Endothelial cell (in vitro differentiated cells): Measurements from ENCODE around the gene GPR27. TPM values are rescaled to one million over a fixed set of nuclear protein-coding genes. Genes with fewer than 3 reads are reported as not detected.

ENCODE experiments used
- DNase-seq: peaks from one replicate; pipeline ENCODE4 v3.0.0; 2021; ENCODE audit warnings: low spot score
- H3K27ac Mint-ChIP-seq: one replicate; pipeline ENCODE4 v1.8.0; 2021; ENCODE audit warnings: mixed read lengths, inconsistent platforms; ENCODE audit not compliant: unreplicated experiment
- H3K27me3 Mint-ChIP-seq: one replicate; pipeline ENCODE4 v1.8.0; 2021; ENCODE audit warnings: mild to moderate bottlenecking, moderate library complexity, mixed read lengths, inconsistent platforms; ENCODE audit not compliant: unreplicated experiment
- H3K36me3 Mint-ChIP-seq: one replicate; pipeline ENCODE4 v1.8.0; 2021; ENCODE audit warnings: mild to moderate bottlenecking, low read depth, mixed read lengths, inconsistent platforms; ENCODE audit not compliant: unreplicated experiment
- H3K4me1 Mint-ChIP-seq: one replicate; pipeline ENCODE4 v1.8.0; 2021; ENCODE audit warnings: mild to moderate bottlenecking, mixed read lengths, inconsistent platforms; ENCODE audit not compliant: unreplicated experiment
- H3K4me3 Mint-ChIP-seq: one replicate; pipeline ENCODE4 v1.8.0; 2021; ENCODE audit warnings: mild to moderate bottlenecking, mixed read lengths, inconsistent platforms; ENCODE audit not compliant: unreplicated experiment
- H3K9me3 Mint-ChIP-seq: one replicate; pipeline ENCODE4 v1.8.0; 2021; ENCODE audit warnings: mixed read lengths, inconsistent platforms; ENCODE audit not compliant: unreplicated experiment
- CTCF ChIP-seq: fragments of 200-600 bp; sonication (generic); IDR thresholded peaks from one replicate; pipeline ENCODE4 v1.5.0; 2021; ENCODE audit warnings: antibody characterized with exemption; ENCODE audit not compliant: unreplicated experiment
- total RNA-seq: library from RNA; stranded (reverse); fragmentation: NEBNext Ultra II Directional; extraction: Animal tissue kit (Norgen Biotek cat#: 25700); gene quantifications from one replicate; pipeline ENCODE4 v1.2.1, GENCODE V29; 2021; ENCODE audit not compliant: unreplicated experiment

GPR27 gene
- total RNA-seq, 1 donor from 2014 or later, result 0.80 TPM

DNA sequence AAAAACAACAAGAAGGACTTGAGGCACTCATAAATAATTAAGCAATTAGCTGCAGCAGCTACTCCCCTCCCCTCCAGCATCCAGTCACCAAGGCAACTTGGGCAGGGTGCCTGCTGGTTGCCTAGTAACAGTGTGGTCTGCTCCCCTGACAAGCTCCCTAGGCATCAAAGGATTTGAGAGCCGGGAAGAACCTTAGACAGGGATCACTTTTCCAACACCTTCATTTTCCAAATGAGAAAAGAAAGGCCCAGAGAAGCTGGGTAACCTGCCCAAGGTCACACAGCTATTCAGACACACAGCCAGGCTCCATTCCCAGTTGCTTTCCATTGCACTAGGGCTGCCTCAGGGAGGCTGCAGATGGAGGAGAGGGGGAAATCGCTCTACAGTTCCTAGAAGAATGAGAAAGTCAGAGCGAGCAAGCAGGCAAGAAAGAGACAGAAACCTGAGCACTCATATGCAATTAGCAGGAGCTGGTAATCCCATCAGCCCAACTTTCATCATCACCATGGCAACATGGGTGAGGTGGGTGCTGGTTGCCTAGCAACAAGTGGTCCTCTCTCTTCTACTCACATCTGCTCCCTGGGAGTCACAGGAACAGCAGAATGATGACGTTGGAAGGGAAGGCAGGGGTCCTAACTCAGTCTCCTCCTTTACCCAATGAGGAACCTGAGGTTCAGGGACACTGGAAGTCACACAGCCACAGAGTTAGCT lies 24.9 kb upstream of the GPR27 start:
- peak; percentile 27 for DNase-seq
- H3K4me1 Mint-ChIP-seq, result peaks cover 25% of the 10 kb centered on the region
- peaks cover 24% of the 10 kb centered on the region for H3K27me3 Mint-ChIP-seq
- no peaks in the 10 kb centered on the region for H3K9me3 Mint-ChIP-seq
- no peak overlapping the region for H3K27ac Mint-ChIP-seq
- no peak for TF ChIP-seq CTCF
- peaks cover 10% of the 10 kb centered on the region for H3K36me3 Mint-ChIP-seq
- H3K4me3 Mint-ChIP-seq, result no peak overlapping the region

DNA sequence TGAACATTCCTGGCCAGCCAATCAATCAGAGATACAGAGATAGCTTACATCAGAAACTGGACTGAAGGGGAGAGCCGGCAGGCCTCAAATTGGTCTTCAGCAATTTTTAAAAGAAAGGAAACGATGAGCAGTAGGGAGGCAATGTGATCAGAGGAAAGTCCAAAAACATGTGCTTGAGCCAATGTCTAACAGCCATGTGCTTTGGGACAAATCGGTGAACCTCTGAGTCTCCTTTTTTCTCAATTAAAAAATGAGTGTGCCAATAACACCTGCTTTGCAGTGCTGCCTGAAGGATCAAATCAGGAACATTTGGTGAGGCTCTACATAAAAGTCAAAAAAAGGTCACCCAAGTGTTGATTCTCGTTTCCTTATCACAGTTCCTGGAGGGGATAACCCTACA lies 21.0 kb upstream of the GPR27 start:
- Mint-ChIP-seq H3K27me3 (peaks cover 10% of the 10 kb centered on the region), H3K27ac (no peak overlapping the region), H3K36me3 (peaks cover 4% of the 10 kb centered on the region), H3K4me1 (peaks cover 13% of the 10 kb centered on the region), H3K4me3 (no peak overlapping the region), H3K9me3 (no peaks in the 10 kb centered on the region)
- no peak for DNase-seq
- no peak for TF ChIP-seq CTCF

DNA sequence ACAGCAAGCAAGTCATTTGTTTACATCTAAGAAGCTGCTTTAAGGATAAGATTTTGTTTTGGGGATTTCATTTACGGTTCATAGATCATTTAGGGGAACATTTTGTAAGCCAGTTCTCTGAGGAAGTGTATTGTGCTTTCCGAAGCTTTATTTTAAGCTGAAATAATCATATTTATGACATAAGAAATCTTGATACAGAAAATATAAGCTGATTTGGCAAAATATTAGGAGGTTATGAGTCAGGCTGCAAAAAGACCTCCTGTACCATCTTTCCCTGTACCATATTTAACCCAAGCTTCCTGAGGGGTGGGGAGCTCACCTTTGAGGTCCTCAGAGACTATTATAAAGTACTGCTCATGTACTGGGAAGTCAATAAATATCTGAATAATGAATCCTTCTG lies 20.3 kb upstream of the GPR27 start:
- H3K4me1 Mint-ChIP-seq, result peaks cover 11% of the 10 kb centered on the region
- no peak overlapping the region for H3K27ac Mint-ChIP-seq
- no peak overlapping the region for H3K4me3 Mint-ChIP-seq
- no peak for TF ChIP-seq CTCF
- peaks cover 4% of the 10 kb centered on the region for H3K36me3 Mint-ChIP-seq
- DNase-seq, result no peak
- H3K27me3 Mint-ChIP-seq, result peaks cover 8% of the 10 kb centered on the region
- H3K9me3 Mint-ChIP-seq, result no peaks in the 10 kb centered on the region

DNA sequence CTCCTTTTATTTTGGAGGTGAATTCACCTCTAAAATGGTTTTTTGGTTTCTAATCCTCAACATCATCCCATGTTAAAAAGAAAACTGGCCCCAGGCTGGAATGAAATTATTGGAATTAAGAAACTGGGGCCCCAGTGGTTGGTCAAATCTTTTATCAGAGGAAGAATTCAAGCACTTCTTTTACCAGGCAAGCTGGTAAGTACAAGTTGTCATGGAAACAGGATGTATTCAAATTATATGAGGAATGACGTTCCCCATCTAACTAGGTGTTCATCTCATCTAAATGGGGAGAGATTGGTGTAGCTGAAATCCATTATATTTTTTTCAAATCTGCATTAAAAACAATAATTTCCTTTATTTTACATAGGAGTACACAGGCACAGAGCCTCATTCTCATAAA lies 18.8 kb upstream of the GPR27 start:
- Mint-ChIP-seq H3K27ac (no peak overlapping the region), H3K4me3 (no peak overlapping the region), H3K27me3 (peaks cover under 1% of the 10 kb centered on the region), H3K4me1 (peaks cover 6% of the 10 kb centered on the region), H3K36me3 (no peaks in the 10 kb centered on the region), H3K9me3 (no peaks in the 10 kb centered on the region)
- no peak for TF ChIP-seq CTCF
- DNase-seq, result no peak

DNA sequence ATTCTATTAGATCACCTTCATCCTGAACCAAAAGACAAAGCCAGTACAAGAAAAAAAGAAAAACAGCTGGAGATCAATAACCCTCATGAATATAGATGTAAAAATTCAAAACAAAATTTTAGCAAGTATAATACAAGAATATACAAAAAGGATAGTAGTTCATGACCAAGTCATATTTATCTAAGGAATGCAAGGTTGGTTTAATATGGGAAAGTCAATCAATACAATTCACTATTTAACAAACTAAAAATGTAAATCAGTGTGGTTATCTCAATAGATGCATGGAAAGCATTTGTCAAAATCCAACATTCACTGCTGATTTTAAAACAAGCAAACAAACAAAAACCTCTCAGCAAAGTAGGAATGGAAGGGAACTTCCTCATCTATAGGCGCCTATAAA lies 11.0 kb upstream of the GPR27 start:
- DNase-seq, result no peak
- TF ChIP-seq CTCF, result no peak
- Mint-ChIP-seq H3K36me3 (peaks cover 4% of the 10 kb centered on the region), H3K27ac (no peak overlapping the region), H3K9me3 (no peaks in the 10 kb centered on the region), H3K4me1 (no peaks in the 10 kb centered on the region), H3K27me3 (no peaks in the 10 kb centered on the region), H3K4me3 (no peak overlapping the region)
